Loucy (cell line): ENCODE results near the gene YARS2.
"Not testable (repeated sequence)": the region's sequence is repeated elsewhere in the genome, so short reads cannot be mapped to it uniquely, and the experiment has no call there.

Experiments
- H2AFZ ChIP-seq: fragments of 200-600 bp; sonication (generic); 2 replicates; pipeline ENCODE4 v1.6.0; 2016; ENCODE audit warnings: antibody characterized with exemption, mild to moderate bottlenecking, low read length, moderate library complexity
- H3F3A ChIP-seq: fragments of 200-600 bp; 2 replicates; pipeline ENCODE4 v1.6.0; 2016; ENCODE audit warnings: antibody characterized with exemption, low read depth, mild to moderate bottlenecking
- H3K27me3 ChIP-seq: fragments of 200-600 bp; sonication (generic); 2 replicates; pipeline ENCODE4 v1.6.1; 2014; ENCODE audit warnings: low read length, mild to moderate bottlenecking; ENCODE audit not compliant: insufficient read depth, poor library complexity, severe bottlenecking
- H3K36me3 ChIP-seq: fragments of 200-600 bp; sonication (generic); 2 replicates; pipeline ENCODE4 v1.6.1; 2016; ENCODE audit warnings: low read length; ENCODE audit not compliant: insufficient read depth
- H3K4me1 ChIP-seq: fragments of 200-600 bp; sonication (generic); 2 replicates; pipeline ENCODE4 v1.5.1; 2014; ENCODE audit warnings: low read length, mild to moderate bottlenecking; ENCODE audit not compliant: insufficient read depth, poor library complexity, severe bottlenecking
- H3K4me2 ChIP-seq: fragments of 200-600 bp; sonication (generic); 2 replicates; pipeline ENCODE4 v1.6.0; 2014; ENCODE audit warnings: antibody characterized with exemption, low read length, low read depth, mild to moderate bottlenecking; ENCODE audit not compliant: poor library complexity, severe bottlenecking
- H3K4me3 ChIP-seq: fragments of 200-600 bp; sonication (generic); 2 replicates; pipeline ENCODE4 v1.5.1; 2014; ENCODE audit warnings: low read length, mild to moderate bottlenecking, mixed read lengths; ENCODE audit not compliant: poor library complexity, severe bottlenecking
- H3K79me2 ChIP-seq: fragments of 200-600 bp; sonication (generic); 2 replicates; pipeline ENCODE4 v1.6.1; 2014; ENCODE audit warnings: low read length; ENCODE audit not compliant: insufficient read depth
- H3K9ac ChIP-seq: fragments of 200-600 bp; sonication (generic); 2 replicates; pipeline ENCODE4 v1.6.0; 2014; ENCODE audit warnings: mild to moderate bottlenecking, low read depth, low read length, moderate library complexity; ENCODE audit not compliant: poor library complexity, severe bottlenecking
- H3K9me2 ChIP-seq: fragments of 200-600 bp; sonication (generic); replicated peaks from 2 replicates; pipeline ENCODE4 v1.6.1; 2016; ENCODE audit warnings: low read depth, low read length, mixed read lengths
- H3K9me3 ChIP-seq: fragments of 200-600 bp; sonication (generic); 2 replicates; pipeline ENCODE4 v1.6.1; 2014; ENCODE audit warnings: mild to moderate bottlenecking, antibody characterized with exemption, low read length, low read depth; ENCODE audit not compliant: insufficient read depth
- H4K20me1 ChIP-seq: fragments of 200-600 bp; sonication (generic); 2 replicates; pipeline ENCODE4 v1.6.0; 2014; ENCODE audit warnings: antibody characterized with exemption, low read length, mild to moderate bottlenecking; ENCODE audit not compliant: insufficient read depth, poor library complexity, severe bottlenecking
- EZH2phosphoT487 ChIP-seq: fragments of 200-600 bp; IDR thresholded peaks from 2 replicates; pipeline ENCODE4 v1.6.1; 2018; ENCODE audit warnings: antibody characterized with exemption, mild to moderate bottlenecking, moderate library complexity, borderline replicate concordance
- TF ChIP-seq, protein P1 (sequence below): fragments of 200-600 bp; sonication (generic); conservative IDR thresholded peaks from 2 replicates; pipeline ENCODE4 v1.5.1; 2014; ENCODE audit warnings: mild to moderate bottlenecking, antibody characterized with exemption, low read length

Gene YARS2

GRCh38 chr12:32702473-32702872, 53.2 kb downstream of the YARS2 start:
- H4K20me1 ChIP-seq, result peaks cover 12% of the 10 kb centered on the region
- H3K9me3 ChIP-seq, result no peaks in the 10 kb centered on the region
- H3K4me2 ChIP-seq, result no peak overlapping the region
- no peak overlapping the region for H3K9ac ChIP-seq
- no peak overlapping the region for H3K4me3 ChIP-seq
- H3K36me3 ChIP-seq, result peaks cover 17% of the 10 kb centered on the region
- H3K4me1 ChIP-seq, result peaks cover 24% of the 10 kb centered on the region
- H3K27me3 ChIP-seq, result no peaks in the 10 kb centered on the region
- no peak overlapping the region for H2AFZ ChIP-seq
- H3K79me2 ChIP-seq, result peaks cover 39% of the 10 kb centered on the region
- no peak for TF ChIP-seq EZH2phosphoT487
- TF ChIP-seq, protein P1, sequence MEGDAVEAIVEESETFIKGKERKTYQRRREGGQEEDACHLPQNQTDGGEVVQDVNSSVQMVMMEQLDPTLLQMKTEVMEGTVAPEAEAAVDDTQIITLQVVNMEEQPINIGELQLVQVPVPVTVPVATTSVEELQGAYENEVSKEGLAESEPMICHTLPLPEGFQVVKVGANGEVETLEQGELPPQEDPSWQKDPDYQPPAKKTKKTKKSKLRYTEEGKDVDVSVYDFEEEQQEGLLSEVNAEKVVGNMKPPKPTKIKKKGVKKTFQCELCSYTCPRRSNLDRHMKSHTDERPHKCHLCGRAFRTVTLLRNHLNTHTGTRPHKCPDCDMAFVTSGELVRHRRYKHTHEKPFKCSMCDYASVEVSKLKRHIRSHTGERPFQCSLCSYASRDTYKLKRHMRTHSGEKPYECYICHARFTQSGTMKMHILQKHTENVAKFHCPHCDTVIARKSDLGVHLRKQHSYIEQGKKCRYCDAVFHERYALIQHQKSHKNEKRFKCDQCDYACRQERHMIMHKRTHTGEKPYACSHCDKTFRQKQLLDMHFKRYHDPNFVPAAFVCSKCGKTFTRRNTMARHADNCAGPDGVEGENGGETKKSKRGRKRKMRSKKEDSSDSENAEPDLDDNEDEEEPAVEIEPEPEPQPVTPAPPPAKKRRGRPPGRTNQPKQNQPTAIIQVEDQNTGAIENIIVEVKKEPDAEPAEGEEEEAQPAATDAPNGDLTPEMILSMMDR, result no peak
- H3F3A ChIP-seq, result no peaks in the 10 kb centered on the region
- H3K9me2 ChIP-seq, result no peaks in the 10 kb centered on the region

GRCh38 chr12:32699437-32699836, 56.3 kb downstream of the YARS2 start:
- H4K20me1 ChIP-seq, H3K9me2 ChIP-seq, H3K4me3 ChIP-seq, H3K9me3 ChIP-seq, H3K9ac ChIP-seq, H3F3A ChIP-seq, H3K27me3 ChIP-seq, H3K4me2 ChIP-seq, H3K36me3 ChIP-seq, H2AFZ ChIP-seq: not testable (repeated sequence)
- H3K4me1 ChIP-seq, result peaks cover 18% of the 10 kb centered on the region
- H3K79me2 ChIP-seq, result peaks cover 63% of the 10 kb centered on the region

- Histone ChIP-seq H3K79me2 (peaks cover 69% of the 10 kb centered on the region), H3K36me3 (0 out of 2 replicates have a peak, but pooled peaks cover 8% of the 10 kb centered on the region), H3K9me2 (no peaks in the 10 kb centered on the region), H3K27me3 (no peaks in the 10 kb centered on the region), H3K9me3 (no peaks in the 10 kb centered on the region), H3F3A (no peaks in the 10 kb centered on the region), H3K9ac (no peak overlapping the region), H3K4me2 (no peak overlapping the region), H4K20me1 (peaks cover 19% of the 10 kb centered on the region), H3K4me3 (no peak overlapping the region), H2AFZ (no peak overlapping the region), H3K4me1 (peaks cover 21% of the 10 kb centered on the region)
- no peak for TF ChIP-seq EZH2phosphoT487
- TF ChIP-seq, protein P1, result no peak
Observed at GRCh38 chr12:32698285-32698684, 57.4 kb downstream of the YARS2 start.

- H3K9me3 ChIP-seq, result no peaks in the 10 kb centered on the region
- H3K9me2 ChIP-seq, result no peaks in the 10 kb centered on the region
- H3F3A ChIP-seq, result no peaks in the 10 kb centered on the region
- H2AFZ ChIP-seq, result no peak overlapping the region
- H3K36me3 ChIP-seq, result 0 out of 2 replicates have a peak, but pooled peaks cover 4% of the 10 kb centered on the region
- peaks cover 27% of the 10 kb centered on the region for H4K20me1 ChIP-seq
- H3K4me2 ChIP-seq, result no peak overlapping the region
- H3K9ac ChIP-seq, result no peak overlapping the region
- no peak overlapping the region for H3K4me3 ChIP-seq
- TF ChIP-seq, protein P1, result no peak
- no peak for TF ChIP-seq EZH2phosphoT487
- peaks cover 21% of the 10 kb centered on the region for H3K4me1 ChIP-seq
- H3K79me2 ChIP-seq, result peaks cover 78% of the 10 kb centered on the region
- H3K27me3 ChIP-seq, result no peaks in the 10 kb centered on the region
Observed at GRCh38 chr12:32697445-32697844, 58.3 kb downstream of the YARS2 start.
